ENCODE data around the gene UBXN11.

The UBXN11 gene

GRCh38 chr1:26346274-26347033, 40.0 kb upstream of the UBXN11 start:
- TF ChIP-seq GATA2 (IDR thresholded peaks at IDR 0.05; ENCODE audit: low read depth, low read length) (no peak), GATA3 (IDR thresholded peaks at IDR 0.05; ENCODE audit: low read depth, low read length) (no peak)

GRCh38 chr1:26345718-26346117, 39.3 kb upstream of the UBXN11 start:
- TF ChIP-seq GATA2 (IDR thresholded peaks at IDR 0.05; ENCODE audit: low read depth, low read length): no peak
- TF ChIP-seq GATA3 (IDR thresholded peaks at IDR 0.05; ENCODE audit: low read depth, low read length): no peak

- no peak for TF ChIP-seq GATA3 (IDR thresholded peaks at IDR 0.05; ENCODE audit: low read depth, low read length)
- TF ChIP-seq GATA2 (IDR thresholded peaks at IDR 0.05; ENCODE audit: low read depth, low read length): no peak
Measured at GRCh38 chr1:26344147-26344920, 37.9 kb upstream of the UBXN11 start.

- no peak for TF ChIP-seq GATA3 (IDR thresholded peaks at IDR 0.05; ENCODE audit: low read depth, low read length)
- TF ChIP-seq GATA2 (IDR thresholded peaks at IDR 0.05; ENCODE audit: low read depth, low read length): no peak
Measured at GRCh38 chr1:26340047-26340481, 33.6 kb upstream of the UBXN11 start.

GRCh38 chr1:26338670-26339069, 32.2 kb upstream of the UBXN11 start:
- no peak for TF ChIP-seq GATA2 (IDR thresholded peaks at IDR 0.05; ENCODE audit: low read depth, low read length)
- no peak for TF ChIP-seq GATA3 (IDR thresholded peaks at IDR 0.05; ENCODE audit: low read depth, low read length)

GRCh38 chr1:26337625-26338024, 31.2 kb upstream of the UBXN11 start:
- no peak for TF ChIP-seq GATA3 (IDR thresholded peaks at IDR 0.05; ENCODE audit: low read depth, low read length)
- no peak for TF ChIP-seq GATA2 (IDR thresholded peaks at IDR 0.05; ENCODE audit: low read depth, low read length)

GRCh38 chr1:26337206-26337535, 30.7 kb upstream of the UBXN11 start:
- TF ChIP-seq GATA2 (IDR thresholded peaks at IDR 0.05; ENCODE audit: low read depth, low read length): no peak
- no peak for TF ChIP-seq GATA3 (IDR thresholded peaks at IDR 0.05; ENCODE audit: low read depth, low read length)

- no peak for TF ChIP-seq GATA3 (IDR thresholded peaks at IDR 0.05; ENCODE audit: low read depth, low read length)
- no peak for TF ChIP-seq GATA2 (IDR thresholded peaks at IDR 0.05; ENCODE audit: low read depth, low read length)
Measured at GRCh38 chr1:26336477-26337205, 30.2 kb upstream of the UBXN11 start.

GRCh38 chr1:26335774-26336476, 29.5 kb upstream of the UBXN11 start:
- TF ChIP-seq GATA2 (IDR thresholded peaks at IDR 0.05; ENCODE audit: low read depth, low read length) (no peak), GATA3 (IDR thresholded peaks at IDR 0.05; ENCODE audit: low read depth, low read length) (no peak)

- TF ChIP-seq GATA2 (IDR thresholded peaks at IDR 0.05; ENCODE audit: low read depth, low read length) (no peak), GATA3 (IDR thresholded peaks at IDR 0.05; ENCODE audit: low read depth, low read length) (no peak)
Measured at GRCh38 chr1:26330276-26330675, 23.8 kb upstream of the UBXN11 start.

- TF ChIP-seq GATA2 (IDR thresholded peaks at IDR 0.05; ENCODE audit: low read depth, low read length): no peak
- TF ChIP-seq GATA3 (IDR thresholded peaks at IDR 0.05; ENCODE audit: low read depth, low read length): no peak
Measured at GRCh38 chr1:26328597-26328996, 22.2 kb upstream of the UBXN11 start.

GRCh38 chr1:26327956-26328362, 21.5 kb upstream of the UBXN11 start:
- TF ChIP-seq GATA3 (IDR thresholded peaks at IDR 0.05; ENCODE audit: low read depth, low read length) (no peak), GATA2 (IDR thresholded peaks at IDR 0.05; ENCODE audit: low read depth, low read length) (no peak)

- TF ChIP-seq GATA2 (IDR thresholded peaks at IDR 0.05; ENCODE audit: low read depth, low read length) (no peak), GATA3 (IDR thresholded peaks at IDR 0.05; ENCODE audit: low read depth, low read length) (no peak)
Measured at GRCh38 chr1:26324550-26324949, 18.1 kb upstream of the UBXN11 start.

GRCh38 chr1:26323382-26323781, 16.9 kb upstream of the UBXN11 start:
- TF ChIP-seq GATA3 (IDR thresholded peaks at IDR 0.05; ENCODE audit: low read depth, low read length) (no peak), GATA2 (IDR thresholded peaks at IDR 0.05; ENCODE audit: low read depth, low read length) (no peak)
